Karpas-422 (cell line): ENCODE results near the gene GUCA2A. TPM values are rescaled to one million over a fixed set of nuclear protein-coding genes. Genes with fewer than 3 reads are reported as not detected.

ENCODE experiments used
- DNase-seq: peaks from one replicate; pipeline ENCODE4 v3.0.0-alpha.2; 2015
- H2AFZ ChIP-seq: fragments of 200-600 bp; sonication (generic); 2 replicates; pipeline ENCODE4 v1.6.1; 2014; ENCODE audit warnings: antibody characterized with exemption, low read length, mixed read lengths
- H3K27ac ChIP-seq: fragments of 200-600 bp; sonication (generic); 2 replicates; pipeline ENCODE4 v1.5.1; 2014; ENCODE audit warnings: mild to moderate bottlenecking, low read length, moderate library complexity
- H3K27me3 ChIP-seq: fragments of 200-600 bp; sonication (generic); 2 replicates; pipeline ENCODE4 v1.6.1; 2014; ENCODE audit warnings: low read length, mixed read lengths
- H3K36me3 ChIP-seq: fragments of 200-600 bp; sonication (generic); 2 replicates; pipeline ENCODE4 v1.6.1; 2014; ENCODE audit warnings: low read length, mixed read lengths; ENCODE audit not compliant: insufficient read depth
- H3K4me1 ChIP-seq: fragments of 200-600 bp; sonication (generic); 2 replicates; pipeline ENCODE4 v1.6.1; 2014; ENCODE audit warnings: mild to moderate bottlenecking, low read length, mixed read lengths
- H3K4me2 ChIP-seq: fragments of 200-600 bp; sonication (generic); 2 replicates; pipeline ENCODE4 v1.6.1; 2014; ENCODE audit warnings: low read length, low read depth, mild to moderate bottlenecking; ENCODE audit not compliant: poor library complexity, severe bottlenecking
- H3K4me3 ChIP-seq: fragments of 200-600 bp; sonication (generic); 2 replicates; pipeline ENCODE4 v1.5.1; 2014; ENCODE audit warnings: mild to moderate bottlenecking, antibody characterized with exemption, low read length, mixed read lengths
- H3K79me2 ChIP-seq: fragments of 200-600 bp; sonication (generic); 2 replicates; pipeline ENCODE4 v1.6.1; 2014; ENCODE audit warnings: mild to moderate bottlenecking, low read length, mixed read lengths
- H3K9ac ChIP-seq: fragments of 200-600 bp; sonication (generic); 2 replicates; pipeline ENCODE4 v1.6.0; 2014; ENCODE audit warnings: low read length
- H3K9me2 ChIP-seq: fragments of 200-600 bp; sonication (generic), shearing (Covaris generic); replicated peaks from 2 replicates; pipeline ENCODE4 v1.6.0; 2014; ENCODE audit warnings: mild to moderate bottlenecking, low read length, moderate library complexity; ENCODE audit not compliant: insufficient read depth
- H3K9me3 ChIP-seq: fragments of 300-700, 200-600 bp; sonication (generic); 2 replicates; pipeline ENCODE4 v1.6.1; 2014; ENCODE audit warnings: low read length, mixed read lengths
- H4K20me1 ChIP-seq: fragments of 200-600 bp; sonication (generic); 2 replicates; pipeline ENCODE4 v1.6.1; 2014; ENCODE audit warnings: mild to moderate bottlenecking, antibody characterized with exemption, low read length, low read depth; ENCODE audit not compliant: insufficient read depth
- total RNA-seq: library from RNA; depleted of rRNA; stranded (reverse); fragments of >200 nt; shearing (Covaris generic); gene quantifications from 2 replicates; pipeline ENCODE4 v1.2.3, GENCODE V29; 2014; ENCODE audit warnings: low replicate concordance

GUCA2A gene
- total RNA-seq, 1 experiment from 2014 or later, result not detected

GRCh38 chr1:42145764-42146625, 18.6 kb downstream of the GUCA2A start:
- H3K27me3 ChIP-seq, result no peaks in the 10 kb centered on the region
- H3K36me3 ChIP-seq, result no peaks in the 10 kb centered on the region
- H3K4me2 ChIP-seq, result no peak overlapping the region
- H2AFZ ChIP-seq, result no peak overlapping the region
- H3K4me1 ChIP-seq, result no peaks in the 10 kb centered on the region
- no peaks in the 10 kb centered on the region for H3K79me2 ChIP-seq
- H3K9ac ChIP-seq, result no peak overlapping the region
- no peaks in the 10 kb centered on the region for H3K9me3 ChIP-seq
- no peak overlapping the region for H3K4me3 ChIP-seq
- no peaks in the 10 kb centered on the region for H4K20me1 ChIP-seq
- no peaks in the 10 kb centered on the region for H3K9me2 ChIP-seq
- DNase-seq, result no peak
- no peak overlapping the region for H3K27ac ChIP-seq

GRCh38 chr1:42145389-42145716, 19.2 kb downstream of the GUCA2A start:
- Histone ChIP-seq H3K4me2 (no peak overlapping the region), H3K36me3 (no peaks in the 10 kb centered on the region), H3K9me2 (no peaks in the 10 kb centered on the region), H4K20me1 (no peaks in the 10 kb centered on the region), H2AFZ (no peak overlapping the region), H3K27ac (no peak overlapping the region), H3K79me2 (no peaks in the 10 kb centered on the region), H3K4me1 (no peaks in the 10 kb centered on the region), H3K27me3 (no peaks in the 10 kb centered on the region), H3K9me3 (no peaks in the 10 kb centered on the region), H3K4me3 (no peak overlapping the region), H3K9ac (no peak overlapping the region)
- DNase-seq, result no peak

DNA sequence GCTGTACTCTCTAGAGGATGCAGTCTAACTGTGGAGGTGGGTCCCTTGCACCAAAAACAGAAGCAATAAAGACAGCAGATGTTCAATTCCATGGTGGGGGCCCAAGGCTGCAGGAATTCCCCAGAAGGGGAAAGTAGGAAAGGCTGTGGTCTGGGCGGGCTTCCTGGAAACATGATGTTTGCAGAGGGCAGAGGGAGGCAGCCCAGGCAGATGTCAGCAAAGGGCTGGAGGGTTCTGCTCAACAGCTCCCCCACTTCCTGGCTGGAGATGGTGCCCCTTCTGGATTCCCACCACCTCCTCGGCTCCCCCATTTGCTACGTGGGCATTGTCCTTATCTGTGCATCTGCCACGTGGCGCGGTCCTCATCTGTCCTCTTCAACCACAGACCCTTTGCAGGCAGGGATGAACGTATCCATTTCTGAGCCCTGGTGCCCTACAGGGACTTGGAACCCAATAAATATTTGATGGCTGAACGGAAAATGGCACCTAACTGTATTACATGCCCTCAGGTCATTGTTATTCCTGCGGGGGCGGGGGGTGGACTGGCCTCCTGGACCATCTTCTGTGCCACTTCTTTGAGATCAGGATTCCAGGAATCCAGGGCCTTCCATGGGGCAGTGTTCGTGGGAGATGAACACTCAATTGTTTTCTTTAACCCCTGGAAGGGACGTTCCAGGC, 19.7 kb downstream of the GUCA2A start:
- no peak overlapping the region for H3K4me3 ChIP-seq
- no peaks in the 10 kb centered on the region for H4K20me1 ChIP-seq
- no peaks in the 10 kb centered on the region for H3K9me3 ChIP-seq
- no peaks in the 10 kb centered on the region for H3K36me3 ChIP-seq
- no peak overlapping the region for H3K4me2 ChIP-seq
- no peak overlapping the region for H3K27ac ChIP-seq
- H3K79me2 ChIP-seq, result no peaks in the 10 kb centered on the region
- no peak for DNase-seq
- H3K4me1 ChIP-seq, result no peaks in the 10 kb centered on the region
- no peak overlapping the region for H3K9ac ChIP-seq
- no peaks in the 10 kb centered on the region for H3K27me3 ChIP-seq
- H2AFZ ChIP-seq, result no peak overlapping the region
- no peaks in the 10 kb centered on the region for H3K9me2 ChIP-seq

- no peaks in the 10 kb centered on the region for H4K20me1 ChIP-seq
- no peak overlapping the region for H2AFZ ChIP-seq
- H3K4me3 ChIP-seq, result no peak overlapping the region
- H3K27me3 ChIP-seq, result no peaks in the 10 kb centered on the region
- no peak overlapping the region for H3K9ac ChIP-seq
- no peak for DNase-seq
- H3K9me3 ChIP-seq, result no peaks in the 10 kb centered on the region
- H3K4me1 ChIP-seq, result no peaks in the 10 kb centered on the region
- H3K9me2 ChIP-seq, result no peaks in the 10 kb centered on the region
- no peaks in the 10 kb centered on the region for H3K79me2 ChIP-seq
- no peaks in the 10 kb centered on the region for H3K36me3 ChIP-seq
- H3K27ac ChIP-seq, result no peak overlapping the region
- no peak overlapping the region for H3K4me2 ChIP-seq
These were observed 20.4 kb downstream of the GUCA2A start for GRCh38 chr1:42143896-42144710.

- Histone ChIP-seq H3K9me2 (no peaks in the 10 kb centered on the region), H3K4me1 (no peaks in the 10 kb centered on the region), H3K27ac (no peak overlapping the region), H3K79me2 (no peaks in the 10 kb centered on the region), H4K20me1 (no peaks in the 10 kb centered on the region), H3K9me3 (no peaks in the 10 kb centered on the region), H3K36me3 (no peaks in the 10 kb centered on the region), H3K4me3 (no peak overlapping the region), H3K27me3 (no peaks in the 10 kb centered on the region), H3K4me2 (no peak overlapping the region), H2AFZ (no peak overlapping the region), H3K9ac (no peak overlapping the region)
- DNase-seq, result no peak
These were observed 21.5 kb downstream of the GUCA2A start for GRCh38 chr1:42142894-42143675.

GRCh38 chr1:42141978-42142377, 22.6 kb downstream of the GUCA2A start:
- Histone ChIP-seq H3K4me1 (peaks cover 3% of the 10 kb centered on the region; the same call in 1 of the 2 replicates), H4K20me1 (no peaks in the 10 kb centered on the region), H3K27ac (no peak overlapping the region), H3K9me3 (no peaks in the 10 kb centered on the region), H3K4me3 (no peak overlapping the region), H3K36me3 (no peaks in the 10 kb centered on the region), H2AFZ (no peak overlapping the region), H3K9ac (no peak overlapping the region), H3K27me3 (no peaks in the 10 kb centered on the region), H3K9me2 (no peaks in the 10 kb centered on the region), H3K4me2 (no peak overlapping the region), H3K79me2 (no peaks in the 10 kb centered on the region)
- DNase-seq, result no peak

- H3K79me2 ChIP-seq, result no peaks in the 10 kb centered on the region
- no peaks in the 10 kb centered on the region for H3K9me2 ChIP-seq
- H4K20me1 ChIP-seq, result no peaks in the 10 kb centered on the region
- H3K27ac ChIP-seq, result no peak overlapping the region
- no peak overlapping the region for H3K4me3 ChIP-seq
- no peak overlapping the region for H2AFZ ChIP-seq
- no peaks in the 10 kb centered on the region for H3K9me3 ChIP-seq
- no peak overlapping the region for H3K4me2 ChIP-seq
- DNase-seq, result no peak
- H3K9ac ChIP-seq, result no peak overlapping the region
- H3K4me1 ChIP-seq, result peaks cover 3% of the 10 kb centered on the region; the same call in 1 of the 2 replicates
- H3K36me3 ChIP-seq, result no peaks in the 10 kb centered on the region
- no peaks in the 10 kb centered on the region for H3K27me3 ChIP-seq
These were observed 24.4 kb downstream of the GUCA2A start for GRCh38 chr1:42140191-42140590.
